Raji (cell line): ENCODE measurements around the gene GTF3C5.

ENCODE experiments used
- POLR2A ChIP-seq: IDR thresholded peaks from 2 replicates; pipeline ENCODE4 v1.6.1; 2011; ENCODE audit warnings: low read depth, low read length, control low read depth; ENCODE audit not compliant: insufficient read depth

Gene GTF3C5

GRCh38 chr9:133089271-133089671 lies 58.5 kb downstream of the GTF3C5 start:
- no peak for TF ChIP-seq POLR2A

- TF ChIP-seq POLR2A: no peak
These were observed 59.4 kb downstream of the GTF3C5 start for GRCh38 chr9:133090187-133090586.

- no peak for TF ChIP-seq POLR2A
These were observed 60.1 kb downstream of the GTF3C5 start for GRCh38 chr9:133090752-133091385.

GRCh38 chr9:133094842-133095393 lies 64.1 kb downstream of the GTF3C5 start:
- TF ChIP-seq POLR2A: no peak

- TF ChIP-seq POLR2A: no peak
These were observed 67.4 kb downstream of the GTF3C5 start for GRCh38 chr9:133098104-133098754.

GRCh38 chr9:133098871-133099270 lies 68.1 kb downstream of the GTF3C5 start:
- no peak for TF ChIP-seq POLR2A

- no peak for TF ChIP-seq POLR2A
These were observed 69.1 kb downstream of the GTF3C5 start for GRCh38 chr9:133099726-133100505.

GRCh38 chr9:133100506-133101355 lies 69.9 kb downstream of the GTF3C5 start:
- no peak for TF ChIP-seq POLR2A

- TF ChIP-seq POLR2A: no peak
These were observed 70.8 kb downstream of the GTF3C5 start for GRCh38 chr9:133101356-133102189.

- TF ChIP-seq POLR2A: no peak
These were observed 71.6 kb downstream of the GTF3C5 start for GRCh38 chr9:133102190-133103021.

- TF ChIP-seq POLR2A: no peak
These were observed 72.6 kb downstream of the GTF3C5 start for GRCh38 chr9:133103183-133103986.

- TF ChIP-seq POLR2A: no peak
These were observed 73.2 kb downstream of the GTF3C5 start for GRCh38 chr9:133103987-133104505.
